HepG2 (cell line): Measurements from ENCODE around the gene KLF6.

ENCODE experiments used
- CBX2 ChIP-seq, 2 experiments: fragments of 200-600 bp in 1 of 2; sonication (generic); formaldehyde crosslinking in 1 of 2; IDR thresholded peaks; 2 replicates each; pipeline versions ENCODE4 v1.7.0 to v1.8.1; 2018 to 2022; ENCODE audit warnings: low read depth in 2 of 2, low read length in 1 of 2, mild to moderate bottlenecking in 1 of 2, missing genetic modification reagents in 1 of 2
- HDAC1 ChIP-seq: sonication (generic); formaldehyde crosslinking; IDR thresholded peaks from 2 replicates; pipeline ENCODE4 v1.5.1; 2020; ENCODE audit warnings: mild to moderate bottlenecking, missing genetic modification reagents
- MAFK ChIP-seq, 2 experiments: IDR thresholded peaks in 1 of 2; conservative IDR thresholded peaks in 1 of 2; 2 replicates each; pipeline ENCODE4 v1.6.1; 2011; ENCODE audit warnings: improper control_type of control experiment in 2 of 2, low read length in 2 of 2
- MYC ChIP-seq: sonication (generic); formaldehyde crosslinking; IDR thresholded peaks from 2 replicates; pipeline ENCODE4 v1.9.0; 2021; ENCODE audit warnings: missing genetic modification reagents, borderline replicate concordance
- NFE2 ChIP-seq: sonication (generic); formaldehyde crosslinking; IDR thresholded peaks from 2 replicates; pipeline ENCODE4 v1.4.0; 2020; ENCODE audit warnings: missing genetic modification reagents
- POLR2A ChIP-seq, 2 experiments: IDR thresholded peaks; 2 replicates each; pipeline ENCODE4 v1.6.1; 2011; ENCODE audit warnings: low read depth in 2 of 2, low read length in 2 of 2, mild to moderate bottlenecking in 1 of 2, moderate library complexity in 1 of 2; ENCODE audit not compliant: insufficient read depth in 1 of 2
- RFX5 ChIP-seq: IDR thresholded peaks from 2 replicates; pipeline ENCODE4 v1.6.1; 2011; ENCODE audit warnings: low read depth, low read length, improper control_type of control experiment
- SMC3 ChIP-seq: IDR thresholded peaks from 2 replicates; pipeline ENCODE4 v1.6.1; 2011; ENCODE audit warnings: low read length, improper control_type of control experiment
- TBP ChIP-seq: sonication (generic); formaldehyde crosslinking; IDR thresholded peaks from 2 replicates; pipeline ENCODE4 v1.5.0; 2020; ENCODE audit warnings: missing genetic modification reagents
- TF ChIP-seq, protein P1 (sequence below): sonication (generic); formaldehyde crosslinking; IDR thresholded peaks from 2 replicates; pipeline ENCODE4 v1.5.0; 2020; ENCODE audit warnings: mild to moderate bottlenecking, missing genetic modification reagents, moderate library complexity

- no peak for TF ChIP-seq SMC3
- TF ChIP-seq CBX2 (IDR thresholded peaks at IDR 0.05; ENCODE audit: low read depth, low read length) = no peak
- TF ChIP-seq CBX2 (CRISPR knock-in tag; IDR thresholded peaks at IDR 0.05; ENCODE audit: low read depth) = no peak
- TF ChIP-seq TBP (CRISPR knock-in tag) = no peak
- no peak for TF ChIP-seq NFE2 (CRISPR knock-in tag)
- TF ChIP-seq RFX5 = no peak
- TF ChIP-seq, protein P1, sequence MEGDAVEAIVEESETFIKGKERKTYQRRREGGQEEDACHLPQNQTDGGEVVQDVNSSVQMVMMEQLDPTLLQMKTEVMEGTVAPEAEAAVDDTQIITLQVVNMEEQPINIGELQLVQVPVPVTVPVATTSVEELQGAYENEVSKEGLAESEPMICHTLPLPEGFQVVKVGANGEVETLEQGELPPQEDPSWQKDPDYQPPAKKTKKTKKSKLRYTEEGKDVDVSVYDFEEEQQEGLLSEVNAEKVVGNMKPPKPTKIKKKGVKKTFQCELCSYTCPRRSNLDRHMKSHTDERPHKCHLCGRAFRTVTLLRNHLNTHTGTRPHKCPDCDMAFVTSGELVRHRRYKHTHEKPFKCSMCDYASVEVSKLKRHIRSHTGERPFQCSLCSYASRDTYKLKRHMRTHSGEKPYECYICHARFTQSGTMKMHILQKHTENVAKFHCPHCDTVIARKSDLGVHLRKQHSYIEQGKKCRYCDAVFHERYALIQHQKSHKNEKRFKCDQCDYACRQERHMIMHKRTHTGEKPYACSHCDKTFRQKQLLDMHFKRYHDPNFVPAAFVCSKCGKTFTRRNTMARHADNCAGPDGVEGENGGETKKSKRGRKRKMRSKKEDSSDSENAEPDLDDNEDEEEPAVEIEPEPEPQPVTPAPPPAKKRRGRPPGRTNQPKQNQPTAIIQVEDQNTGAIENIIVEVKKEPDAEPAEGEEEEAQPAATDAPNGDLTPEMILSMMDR (CRISPR knock-in tag) = no peak
- no peak for TF ChIP-seq MYC (CRISPR knock-in tag)
- no peak for TF ChIP-seq MAFK (conservative IDR thresholded peaks at IDR 0.05 in 1 of 2, IDR thresholded peaks at IDR 0.05 in 1 of 2; ENCODE audit: low read length in 2 of 2)
- no peak for TF ChIP-seq POLR2A (IDR thresholded peaks at IDR 0.05; ENCODE audit: insufficient read depth in 1 of 2, low read depth in 2 of 2, low read length in 2 of 2)
- TF ChIP-seq HDAC1 (CRISPR knock-in tag) = no peak
Observed at GRCh38 chr10:3833046-3833445, 48.0 kb upstream of the KLF6 start.
